KOPT-K1 (cell line): ENCODE results near the gene SATL1.

ENCODE experiments used
- H3K27ac ChIP-seq: fragments of 200-600 bp; sonication (generic); 2 replicates; pipeline ENCODE4 v1.5.1; 2016; ENCODE audit warnings: antibody characterized with exemption, mild to moderate bottlenecking, low read depth, low read length; ENCODE audit not compliant: poor library complexity, severe bottlenecking
- H3K36me3 ChIP-seq: fragments of 200-600 bp; sonication (generic); 2 replicates; pipeline ENCODE4 v1.5.1; 2017; ENCODE audit warnings: antibody characterized with exemption, mild to moderate bottlenecking, low read length, moderate library complexity; ENCODE audit not compliant: insufficient read depth
- H3K9me3 ChIP-seq: fragments of 200-600 bp; sonication (generic); 2 replicates; pipeline ENCODE4 v1.5.1; 2017; ENCODE audit warnings: antibody characterized with exemption, low read length, mild to moderate bottlenecking; ENCODE audit not compliant: insufficient read depth, poor library complexity, severe bottlenecking

SATL1 gene

GRCh38 chrX:85052205-85052604 is 191.4 kb downstream of the SATL1 start:
- no peak overlapping the region for H3K27ac ChIP-seq
- H3K9me3 ChIP-seq: no peaks in the 10 kb centered on the region
- no peaks in the 10 kb centered on the region for H3K36me3 ChIP-seq

- H3K36me3 ChIP-seq: no peaks in the 10 kb centered on the region
- H3K9me3 ChIP-seq: no peaks in the 10 kb centered on the region
- no peak overlapping the region for H3K27ac ChIP-seq
These were observed 192.0 kb downstream of the SATL1 start for GRCh38 chrX:85051627-85052026.
